ENCODE measurements around the gene TBR1. TPM values are rescaled to one million over a fixed set of nuclear protein-coding genes. Genes with fewer than 3 reads are reported as not detected.
A peak's percentile ranks its signal among the peaks of the same experiment; 100 is the strongest.

The TBR1 gene
- total RNA-seq, 1 donor from 2014 or later: 73.8 TPM

DNA sequence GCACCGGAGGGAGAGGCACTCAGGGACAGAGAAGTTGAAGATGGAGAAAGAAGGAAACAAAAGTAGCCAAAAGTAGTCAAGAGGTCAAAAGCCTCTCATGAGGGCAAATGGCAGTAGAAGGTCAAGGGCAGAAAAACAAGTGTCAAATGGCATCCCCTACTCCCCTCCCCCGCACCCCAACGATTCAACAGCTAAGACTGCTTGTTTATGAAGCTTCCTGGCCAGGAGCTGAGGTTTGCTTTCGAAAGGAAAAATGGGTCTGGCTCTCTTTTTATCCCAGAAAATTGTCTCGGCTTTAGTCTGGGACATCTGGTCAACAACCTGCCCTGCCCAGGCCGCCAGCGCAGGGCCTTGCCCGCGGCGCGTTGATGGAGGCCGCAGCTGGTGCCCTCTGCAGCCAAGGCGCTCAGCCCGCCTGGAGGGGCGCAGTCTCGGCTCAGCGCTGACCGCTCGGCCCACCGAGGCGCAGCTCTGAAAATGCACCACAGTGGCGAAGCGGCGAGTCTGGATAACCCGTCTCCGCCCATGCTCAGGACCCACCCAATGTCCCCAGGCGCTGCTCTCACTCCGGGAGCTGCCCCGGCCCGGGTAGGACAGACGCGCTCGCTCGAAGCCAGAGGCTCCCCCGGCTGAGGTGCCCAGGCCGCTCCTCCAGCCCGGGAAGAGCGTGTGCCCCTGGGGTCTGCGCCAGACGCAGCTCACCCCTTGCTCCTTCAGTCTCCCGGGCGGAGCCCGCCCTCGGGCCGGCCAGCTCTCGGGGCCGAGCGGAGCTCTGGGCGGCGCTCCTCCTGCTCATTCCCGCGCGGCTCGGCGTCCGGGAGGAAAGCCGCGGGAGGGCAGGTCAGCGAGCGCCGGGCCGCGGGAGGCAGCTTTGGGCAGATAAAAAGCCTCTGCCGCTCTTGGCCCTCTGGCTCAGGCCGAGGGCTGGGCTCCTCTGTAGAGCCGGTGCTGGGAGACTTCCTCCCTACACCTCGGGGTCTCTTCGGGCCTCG lies 1.8 kb upstream of the TBR1 start:
- FAIRE-seq: no peak
- peak in 1 of 2 donors; percentile 43 for DNase-seq (ENCODE audit: low spot score in 2 of 2)

DNA sequence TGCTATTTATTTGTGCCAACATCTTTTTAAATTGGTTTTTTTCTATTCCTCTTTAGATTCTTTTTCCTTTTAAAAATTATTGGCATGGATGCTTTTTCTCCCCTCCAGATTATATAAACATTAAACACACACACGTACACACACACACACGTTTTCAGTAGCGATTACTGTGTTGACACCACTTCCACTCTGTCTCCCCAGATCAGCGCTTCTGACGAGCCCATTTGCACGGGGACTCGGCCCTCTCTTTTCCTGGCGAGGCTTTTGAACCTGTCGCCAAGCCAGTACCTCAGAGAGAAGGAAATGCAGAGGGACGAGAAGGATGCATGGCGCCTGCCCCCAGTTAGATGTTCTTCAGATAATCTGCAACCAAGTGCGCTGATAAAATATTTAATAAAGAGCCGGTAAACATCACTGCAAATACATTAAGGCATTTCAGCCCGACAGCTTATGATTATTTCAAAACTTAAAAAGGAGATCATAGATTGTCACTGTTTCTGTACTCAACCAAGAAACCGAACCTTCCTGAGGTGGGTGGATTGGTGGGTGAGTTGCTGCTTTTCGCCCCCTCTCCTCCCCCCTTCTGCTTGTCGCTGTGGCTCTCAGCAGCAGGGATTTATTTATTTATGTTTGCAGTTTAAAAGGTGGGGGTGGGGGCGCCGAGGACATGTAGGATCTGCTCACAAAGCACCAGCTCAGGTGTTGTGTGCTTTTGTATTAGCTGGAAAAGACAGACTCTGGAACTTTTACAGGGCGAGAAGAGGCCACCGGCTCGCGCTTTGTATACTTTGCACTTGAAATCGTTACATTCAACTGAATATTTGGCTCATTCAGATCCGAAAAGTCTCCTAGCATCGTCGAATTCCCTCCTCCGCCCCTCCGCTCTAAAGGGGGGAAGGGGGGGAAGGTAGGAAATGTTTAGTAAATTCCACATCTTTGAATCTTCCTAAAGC lies 787 bp upstream of the TBR1 start:
- no peak for FAIRE-seq

GRCh38 chr2:161416708-161417437 lies 776 bp downstream of the TBR1 start:
- no peak for FAIRE-seq
- no peak for DNase-seq (ENCODE audit: low spot score in 2 of 2)

More for the DNA sequence above, 787 bp upstream of the TBR1 start:
- peak in 1 of 2 donors; percentile 29 for DNase-seq (ENCODE audit: low spot score in 2 of 2)

DNA sequence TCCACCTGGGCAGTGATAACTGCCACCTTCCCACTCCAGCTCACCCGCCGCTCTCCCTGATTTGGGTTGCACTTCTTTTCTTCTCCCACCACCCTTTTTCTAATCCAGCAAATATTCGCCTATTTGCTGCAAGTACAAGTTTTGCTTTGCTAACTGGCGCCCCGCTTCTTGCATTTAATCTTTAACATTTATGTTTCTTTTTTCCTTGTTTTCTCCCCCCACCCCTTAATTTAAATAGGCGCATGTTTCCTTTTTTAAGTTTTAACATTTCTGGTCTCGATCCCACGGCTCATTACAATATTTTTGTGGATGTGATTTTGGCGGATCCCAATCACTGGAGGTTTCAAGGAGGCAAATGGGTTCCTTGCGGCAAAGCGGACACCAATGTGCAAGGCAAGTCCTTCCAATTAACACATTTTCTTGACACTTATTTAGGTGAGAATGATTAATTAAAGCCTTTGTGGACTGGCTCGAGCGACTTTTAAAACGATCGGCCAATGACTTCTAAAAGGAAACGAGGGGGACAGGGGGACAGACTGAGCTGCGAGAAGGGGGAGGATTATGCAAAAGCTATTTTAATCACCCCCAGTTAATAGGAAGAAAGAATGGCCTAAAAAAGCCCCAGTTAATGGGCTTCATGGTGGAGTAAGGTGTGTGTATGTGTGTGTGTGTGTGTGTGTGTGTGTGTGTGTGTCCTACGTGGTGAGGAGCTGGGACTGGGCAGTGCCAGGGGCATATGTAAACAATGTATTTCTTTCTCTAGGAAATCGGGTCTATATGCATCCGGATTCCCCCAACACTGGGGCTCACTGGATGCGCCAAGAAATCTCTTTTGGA lies 1.6 kb downstream of the TBR1 start:
- no peak for DNase-seq (ENCODE audit: low spot score in 2 of 2)
- FAIRE-seq: no peak

DNA sequence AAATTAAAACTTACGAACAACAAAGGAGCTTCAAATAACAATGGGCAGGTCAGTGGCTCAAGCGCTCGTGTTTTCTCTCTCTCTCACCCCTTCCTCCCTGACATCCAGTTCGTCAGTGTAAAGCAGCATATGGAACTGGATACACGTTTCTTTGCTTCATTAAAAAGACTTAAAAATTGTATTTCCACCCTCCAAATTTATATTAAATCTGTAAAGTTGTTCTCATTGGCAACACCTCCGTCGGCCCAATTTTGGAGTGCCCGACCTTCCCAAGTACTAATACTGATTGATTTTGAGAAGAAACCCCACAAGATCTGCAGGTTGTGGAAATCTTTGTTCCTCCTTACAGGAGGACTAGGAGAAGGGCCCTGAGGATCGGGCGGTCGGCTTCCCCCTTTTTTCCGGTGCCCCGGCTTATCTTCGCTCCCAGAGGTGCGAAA lies 2.2 kb downstream of the TBR1 start:
- FAIRE-seq: no peak
- no peak for DNase-seq (ENCODE audit: low spot score in 2 of 2)

DNA sequence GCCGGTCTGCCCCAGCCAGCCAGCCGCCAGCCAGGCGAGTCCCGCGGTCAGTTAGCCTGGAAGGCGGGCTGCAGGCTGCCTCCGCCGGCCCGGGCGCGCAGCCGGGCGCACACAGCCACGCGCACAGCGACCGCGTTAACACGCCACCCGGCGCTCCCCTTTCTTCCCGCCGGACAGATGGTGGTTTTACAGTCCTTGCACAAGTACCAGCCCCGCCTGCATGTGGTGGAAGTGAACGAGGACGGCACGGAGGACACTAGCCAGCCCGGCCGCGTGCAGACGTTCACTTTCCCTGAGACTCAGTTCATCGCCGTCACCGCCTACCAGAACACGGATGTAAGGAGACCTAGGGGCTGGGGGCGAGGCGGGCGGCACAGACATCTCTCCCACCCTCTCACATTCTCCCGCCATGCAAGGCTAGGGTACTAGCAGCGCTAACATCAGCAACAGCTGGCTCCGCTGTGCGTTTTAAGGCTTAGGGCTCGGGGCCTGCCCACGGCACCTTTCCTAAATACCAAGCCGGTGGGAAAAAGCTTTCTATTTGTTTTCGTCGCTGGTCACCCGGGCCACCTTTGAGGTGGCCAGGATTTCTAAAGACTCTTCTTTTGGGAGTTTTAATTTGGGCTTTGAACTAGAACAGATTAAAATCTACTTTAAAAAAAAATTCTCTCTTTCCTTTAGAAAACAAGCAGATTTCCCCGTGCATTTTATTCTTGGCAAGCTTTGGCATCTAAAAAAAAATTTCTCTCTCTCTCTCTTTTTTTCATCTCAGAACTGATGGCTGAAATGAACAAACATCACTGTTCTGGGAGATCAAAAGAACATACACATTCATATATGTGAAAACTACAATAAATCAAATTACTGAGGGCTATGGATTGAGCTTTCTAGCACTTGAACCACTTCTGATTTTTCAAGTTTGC lies 2.9 kb downstream of the TBR1 start:
- peak in 1 of 2 donors; percentile 34 for DNase-seq (ENCODE audit: low spot score in 2 of 2)
- no peak for FAIRE-seq

DNA sequence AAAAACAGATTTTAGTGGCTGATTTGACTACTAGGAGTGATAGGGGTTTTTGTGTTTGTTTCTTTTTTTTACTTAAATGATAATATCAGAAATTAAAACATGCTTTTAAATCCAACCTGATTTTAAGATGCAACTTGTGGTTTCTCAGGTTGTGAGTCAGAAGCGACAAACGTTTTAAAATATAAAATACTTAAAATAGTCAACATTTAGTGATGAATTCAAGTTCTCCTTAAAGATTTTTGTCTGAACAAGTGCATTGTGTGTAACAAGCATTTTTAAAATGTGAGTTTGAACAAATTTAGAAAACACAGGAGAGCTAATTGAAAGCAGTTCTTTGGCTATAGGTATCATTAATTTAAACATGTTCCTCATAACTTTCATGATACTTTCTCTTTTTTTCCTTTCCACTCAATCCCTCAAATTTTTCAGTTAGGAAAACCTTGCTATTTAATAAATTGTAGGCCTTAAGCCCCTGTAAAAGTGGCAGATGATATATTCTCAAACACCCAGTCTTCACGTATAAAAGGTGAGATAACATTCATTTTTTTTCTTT lies 3.6 kb downstream of the TBR1 start:
- no peak for DNase-seq (ENCODE audit: low spot score in 2 of 2)
- FAIRE-seq: no peak

- DNase-seq (ENCODE audit: low spot score in 2 of 2) (no peak), FAIRE-seq (no peak)
Measured at GRCh38 chr2:161420406-161421074, 4.4 kb downstream of the TBR1 start.

- no peak for FAIRE-seq
Measured at GRCh38 chr2:161421686-161422085, 5.6 kb downstream of the TBR1 start.

DNA sequence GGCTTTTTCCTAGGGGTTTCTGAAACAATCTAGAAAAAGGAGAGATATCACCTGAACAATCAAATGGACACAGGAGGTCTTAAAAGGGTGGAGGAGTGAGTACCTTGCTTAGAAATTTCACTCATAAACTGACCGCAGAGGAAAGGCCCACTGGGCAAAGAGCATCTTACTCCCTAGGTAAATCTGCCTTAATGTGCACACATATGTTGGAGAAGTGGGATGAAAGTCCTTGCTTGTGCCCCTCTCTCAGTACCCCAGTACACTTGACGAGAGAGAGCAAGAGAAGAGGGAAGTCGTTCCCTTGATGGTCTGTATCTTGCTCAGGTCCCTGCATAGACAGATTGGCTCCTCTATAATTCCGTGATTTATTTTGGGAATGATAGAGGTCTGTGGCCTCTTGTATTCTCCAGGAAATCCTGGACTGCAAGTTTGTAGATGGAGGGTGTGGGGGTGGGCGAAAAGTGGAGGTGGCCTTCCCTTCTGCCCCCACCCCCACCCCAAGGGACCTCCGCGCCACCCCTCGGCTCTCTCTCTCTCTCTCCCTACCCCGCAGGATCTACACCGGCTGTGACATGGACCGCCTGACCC lies 6.8 kb downstream of the TBR1 start:
- DNase-seq (ENCODE audit: low spot score in 2 of 2): peak in 1 of 2 donors; percentile 20
- FAIRE-seq: no peak

More at GRCh38 chr2:161421686-161422085, 5.6 kb downstream of the TBR1 start:
- DNase-seq (ENCODE audit: low spot score in 2 of 2): no peak

GRCh38 chr2:161423421-161424393 lies 7.6 kb downstream of the TBR1 start:
- FAIRE-seq (no peak), DNase-seq (ENCODE audit: low spot score in 2 of 2) (peak in 1 of 2 donors; percentile 58)

DNA sequence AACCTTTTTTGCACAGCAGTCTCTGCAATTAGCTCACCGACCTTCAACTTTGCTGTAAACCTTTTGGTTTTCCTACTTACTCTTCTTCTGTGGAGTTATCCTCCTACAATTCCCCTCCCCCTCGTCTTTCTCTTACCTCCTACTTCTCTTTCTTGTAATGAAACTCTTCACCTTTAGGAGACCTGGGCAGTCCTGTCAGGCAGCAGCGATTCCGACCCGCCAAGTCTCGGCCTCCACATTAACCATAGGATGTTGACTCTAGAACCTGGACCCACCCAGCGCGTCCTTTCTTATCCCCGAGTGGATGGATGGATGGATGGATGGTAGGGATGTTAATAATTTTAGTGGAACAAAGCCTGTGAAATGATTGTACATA lies 8.3 kb downstream of the TBR1 start:
- DNase-seq (ENCODE audit: low spot score in 2 of 2): no peak
- FAIRE-seq: no peak

GRCh38 chr2:161424891-161425727 lies 9.0 kb downstream of the TBR1 start:
- DNase-seq (ENCODE audit: low spot score in 2 of 2): peak in 1 of 2 donors; percentile 23
- no peak for FAIRE-seq

DNA sequence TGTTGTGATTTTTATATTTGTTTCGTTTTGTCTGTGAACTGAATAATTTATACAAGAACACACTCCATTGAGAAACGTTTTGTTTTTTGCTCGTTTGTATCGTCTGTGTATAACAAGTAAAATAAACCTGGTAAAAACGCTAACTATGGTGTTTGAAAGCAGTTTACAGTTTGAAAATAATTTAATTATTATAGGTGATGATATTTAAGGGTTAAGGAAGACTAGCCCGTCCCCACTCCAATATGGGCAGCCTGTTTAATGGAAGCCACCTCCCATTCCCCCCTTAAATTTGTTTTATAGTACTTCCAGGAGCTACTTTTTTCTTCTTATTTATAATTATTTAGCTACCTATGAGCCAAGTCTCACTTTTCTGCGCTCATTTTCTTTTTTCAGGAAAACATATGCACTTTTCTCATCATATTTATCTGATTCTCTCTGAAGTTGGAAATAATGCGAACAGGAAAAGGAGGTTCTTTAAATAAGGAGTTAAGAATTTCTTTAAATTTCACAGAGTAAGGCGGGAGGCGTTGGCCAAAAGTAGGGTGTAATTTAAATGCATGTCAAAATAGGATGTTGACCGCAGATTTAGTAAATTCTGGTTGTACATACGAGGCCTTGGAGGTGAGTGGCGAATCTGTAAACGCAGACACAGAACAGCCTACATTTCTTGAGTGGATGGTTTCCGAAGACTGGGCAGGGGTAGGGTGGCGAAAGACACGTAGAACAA lies 9.8 kb downstream of the TBR1 start:
- FAIRE-seq: no peak
- DNase-seq (ENCODE audit: low spot score in 2 of 2): no peak

Measured in frontal cortex (tissue), 4 donors.